Measurements from ENCODE around the gene GRB7.

GRCh38 chr17:39767147-39767546, 29.4 kb downstream of the GRB7 start:
- TF ChIP-seq REST (IDR thresholded peaks at IDR 0.05; ENCODE audit: insufficient read depth in 1 of 2, low read depth in 2 of 2, low read length in 2 of 2) (no peak), POLR2AphosphoS5 (IDR thresholded peaks at IDR 0.05; ENCODE audit: low read depth, low read length) (no peak), TAF1 (IDR thresholded peaks at IDR 0.05; ENCODE audit: borderline replicate concordance, insufficient read depth, low read length) (no peak)

All from PFSK-1 (cell line).